ENCODE data around the gene KDM4E.
"Not testable (repeated sequence)": the region's sequence is repeated elsewhere in the genome, so short reads cannot be mapped to it uniquely, and the experiment has no call there.

The KDM4E gene

DNA sequence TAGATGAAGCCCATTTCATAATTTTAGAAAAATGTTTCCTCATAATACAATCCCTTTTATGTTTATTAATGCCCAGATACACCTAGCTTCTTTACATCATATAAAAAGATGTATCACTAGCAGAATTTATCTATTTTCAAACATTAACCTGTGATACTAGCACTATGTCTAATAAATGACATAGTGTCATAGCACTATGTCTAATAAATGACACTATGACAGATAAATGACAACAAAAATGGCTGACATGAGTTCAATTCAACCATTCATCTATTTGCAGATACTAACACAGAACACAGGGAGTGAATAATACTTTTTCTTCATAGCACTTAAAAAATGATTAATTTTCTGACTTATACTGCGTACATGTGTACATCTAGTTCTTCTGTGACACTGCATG is 19.4 kb upstream of the KDM4E start:
- no peaks in the 10 kb centered on the region for H3K36me3 ChIP-seq (ENCODE audit: insufficient read depth)
- H3K79me2 ChIP-seq (ENCODE audit: insufficient read depth, low read depth) = no peaks in the 10 kb centered on the region
- H3K4me3 ChIP-seq (IDR thresholded peaks at IDR 0.05; ENCODE audit: insufficient read depth, low read depth, low read length) = no peak overlapping the region
- H2AFZ ChIP-seq (ENCODE audit: low read depth) = no peak overlapping the region
- H3K4me2 ChIP-seq = no peak overlapping the region
- H3K9ac ChIP-seq = no peak overlapping the region
- H3K27ac ChIP-seq = no peak overlapping the region
- H3K27me3 ChIP-seq (ENCODE audit: insufficient read depth, low read depth) = no peaks in the 10 kb centered on the region
- no peaks in the 10 kb centered on the region for H4K20me1 ChIP-seq (ENCODE audit: insufficient read depth)
- TF ChIP-seq, protein P1, sequence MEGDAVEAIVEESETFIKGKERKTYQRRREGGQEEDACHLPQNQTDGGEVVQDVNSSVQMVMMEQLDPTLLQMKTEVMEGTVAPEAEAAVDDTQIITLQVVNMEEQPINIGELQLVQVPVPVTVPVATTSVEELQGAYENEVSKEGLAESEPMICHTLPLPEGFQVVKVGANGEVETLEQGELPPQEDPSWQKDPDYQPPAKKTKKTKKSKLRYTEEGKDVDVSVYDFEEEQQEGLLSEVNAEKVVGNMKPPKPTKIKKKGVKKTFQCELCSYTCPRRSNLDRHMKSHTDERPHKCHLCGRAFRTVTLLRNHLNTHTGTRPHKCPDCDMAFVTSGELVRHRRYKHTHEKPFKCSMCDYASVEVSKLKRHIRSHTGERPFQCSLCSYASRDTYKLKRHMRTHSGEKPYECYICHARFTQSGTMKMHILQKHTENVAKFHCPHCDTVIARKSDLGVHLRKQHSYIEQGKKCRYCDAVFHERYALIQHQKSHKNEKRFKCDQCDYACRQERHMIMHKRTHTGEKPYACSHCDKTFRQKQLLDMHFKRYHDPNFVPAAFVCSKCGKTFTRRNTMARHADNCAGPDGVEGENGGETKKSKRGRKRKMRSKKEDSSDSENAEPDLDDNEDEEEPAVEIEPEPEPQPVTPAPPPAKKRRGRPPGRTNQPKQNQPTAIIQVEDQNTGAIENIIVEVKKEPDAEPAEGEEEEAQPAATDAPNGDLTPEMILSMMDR (conservative IDR thresholded peaks at IDR 0.05; ENCODE audit: low read depth, low read length) = no peak
- H3K4me1 ChIP-seq (ENCODE audit: low read depth, poor library complexity, severe bottlenecking) = no peaks in the 10 kb centered on the region

DNA sequence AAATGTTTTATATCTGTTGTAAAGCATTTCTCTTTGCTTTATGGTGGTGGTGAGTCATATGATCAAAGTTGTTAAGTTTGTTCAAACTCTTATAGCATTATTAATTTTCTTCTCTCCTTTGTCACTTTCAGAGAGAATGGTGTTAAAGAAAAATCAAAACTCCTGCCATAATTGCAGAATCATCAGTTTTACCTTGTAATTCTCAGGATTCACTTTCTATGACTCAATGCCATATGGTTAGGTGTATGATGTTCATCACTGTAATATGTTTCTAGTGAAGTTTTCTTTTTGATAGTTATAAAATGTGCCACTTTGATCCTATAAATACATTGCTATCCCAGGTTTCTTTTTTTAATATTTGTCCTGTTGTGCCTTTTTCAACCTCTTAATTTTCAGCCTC is 13.7 kb upstream of the KDM4E start:
- TF ChIP-seq, protein P1 (conservative IDR thresholded peaks at IDR 0.05; ENCODE audit: low read depth, low read length) = no peak
- Histone ChIP-seq H2AFZ (ENCODE audit: low read depth) (no peak overlapping the region), H3K79me2 (ENCODE audit: insufficient read depth, low read depth) (no peaks in the 10 kb centered on the region), H3K36me3 (ENCODE audit: insufficient read depth) (no peaks in the 10 kb centered on the region), H3K4me1 (ENCODE audit: low read depth, poor library complexity, severe bottlenecking) (no peaks in the 10 kb centered on the region), H4K20me1 (ENCODE audit: insufficient read depth) (no peaks in the 10 kb centered on the region), H3K27ac (no peak overlapping the region), H3K4me2 (no peak overlapping the region), H3K27me3 (ENCODE audit: insufficient read depth, low read depth) (no peaks in the 10 kb centered on the region), H3K9ac (no peak overlapping the region), H3K4me3 (IDR thresholded peaks at IDR 0.05; ENCODE audit: insufficient read depth, low read depth, low read length) (no peak overlapping the region)

DNA sequence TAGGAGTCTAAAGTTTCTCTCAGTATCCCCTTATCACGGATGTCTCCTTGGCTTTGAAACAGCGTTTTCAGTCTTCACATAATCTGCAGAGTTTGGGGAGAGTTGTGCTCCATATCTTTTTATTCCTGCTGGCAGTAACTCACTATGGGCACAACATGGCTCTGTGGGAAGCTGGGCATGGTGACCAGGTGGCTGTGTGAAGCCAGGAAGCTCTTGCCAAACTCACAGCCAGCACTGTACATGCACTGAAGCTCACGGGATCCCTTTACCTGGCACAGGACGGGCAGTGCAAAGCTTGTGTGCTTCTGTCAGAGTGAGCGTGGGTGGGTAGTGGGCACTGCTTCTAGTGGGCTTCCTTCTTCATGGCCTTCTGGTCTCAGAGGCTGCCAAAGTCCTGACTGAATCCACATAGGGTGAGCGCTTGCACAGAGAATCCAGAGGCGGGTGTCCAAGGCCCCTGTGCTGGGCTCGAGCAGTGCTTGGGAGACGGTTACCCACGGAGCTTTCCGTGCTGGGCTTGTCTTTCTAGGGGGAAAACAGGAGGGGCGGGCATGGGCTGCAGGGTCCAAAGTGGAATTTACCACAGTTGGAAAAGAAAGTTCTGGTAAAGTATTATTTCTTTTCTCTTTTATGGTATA is 10.8 kb upstream of the KDM4E start:
- Histone ChIP-seq H3K27me3 (ENCODE audit: insufficient read depth, low read depth) (no peaks in the 10 kb centered on the region), H3K36me3 (ENCODE audit: insufficient read depth) (no peaks in the 10 kb centered on the region), H3K4me2 (no peak overlapping the region), H4K20me1 (ENCODE audit: insufficient read depth) (no peaks in the 10 kb centered on the region), H3K4me1 (ENCODE audit: low read depth, poor library complexity, severe bottlenecking) (no peaks in the 10 kb centered on the region), H2AFZ (ENCODE audit: low read depth) (no peak overlapping the region), H3K9ac (no peak overlapping the region), H3K79me2 (ENCODE audit: insufficient read depth, low read depth) (no peaks in the 10 kb centered on the region), H3K4me3 (IDR thresholded peaks at IDR 0.05; ENCODE audit: insufficient read depth, low read depth, low read length) (no peak overlapping the region), H3K27ac (no peak overlapping the region)
- TF ChIP-seq, protein P1 (conservative IDR thresholded peaks at IDR 0.05; ENCODE audit: low read depth, low read length) = no peak

DNA sequence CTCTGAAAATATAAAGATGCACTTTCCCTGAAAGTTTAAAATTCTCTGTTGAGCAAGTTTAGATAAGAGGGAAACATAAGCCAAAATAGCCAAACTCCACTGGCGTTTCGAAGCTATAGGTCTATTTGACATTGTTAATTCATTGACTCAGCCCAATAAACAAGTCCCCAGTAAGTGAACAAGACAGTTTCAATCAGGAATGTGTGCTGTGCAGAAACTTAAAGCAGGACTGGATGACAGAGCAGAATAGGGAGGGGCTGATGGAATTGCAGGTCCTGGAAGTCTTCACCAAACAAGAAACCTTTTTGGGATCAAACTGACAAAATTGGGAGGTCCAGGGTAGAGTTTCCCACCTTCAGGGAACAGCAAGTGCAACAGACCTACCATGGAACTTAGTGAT is 8.9 kb upstream of the KDM4E start:
- no peak overlapping the region for H3K4me2 ChIP-seq
- H3K9ac ChIP-seq = no peak overlapping the region
- no peaks in the 10 kb centered on the region for H3K4me1 ChIP-seq (ENCODE audit: low read depth, poor library complexity, severe bottlenecking)
- no peaks in the 10 kb centered on the region for H3K79me2 ChIP-seq (ENCODE audit: insufficient read depth, low read depth)
- TF ChIP-seq, protein P1 (conservative IDR thresholded peaks at IDR 0.05; ENCODE audit: low read depth, low read length) = no peak
- H3K27me3 ChIP-seq (ENCODE audit: insufficient read depth, low read depth) = no peaks in the 10 kb centered on the region
- H2AFZ ChIP-seq (ENCODE audit: low read depth) = no peak overlapping the region
- H3K36me3 ChIP-seq (ENCODE audit: insufficient read depth) = no peaks in the 10 kb centered on the region
- H3K4me3 ChIP-seq (IDR thresholded peaks at IDR 0.05; ENCODE audit: insufficient read depth, low read depth, low read length) = no peak overlapping the region
- H3K27ac ChIP-seq = no peak overlapping the region
- no peaks in the 10 kb centered on the region for H4K20me1 ChIP-seq (ENCODE audit: insufficient read depth)

DNA sequence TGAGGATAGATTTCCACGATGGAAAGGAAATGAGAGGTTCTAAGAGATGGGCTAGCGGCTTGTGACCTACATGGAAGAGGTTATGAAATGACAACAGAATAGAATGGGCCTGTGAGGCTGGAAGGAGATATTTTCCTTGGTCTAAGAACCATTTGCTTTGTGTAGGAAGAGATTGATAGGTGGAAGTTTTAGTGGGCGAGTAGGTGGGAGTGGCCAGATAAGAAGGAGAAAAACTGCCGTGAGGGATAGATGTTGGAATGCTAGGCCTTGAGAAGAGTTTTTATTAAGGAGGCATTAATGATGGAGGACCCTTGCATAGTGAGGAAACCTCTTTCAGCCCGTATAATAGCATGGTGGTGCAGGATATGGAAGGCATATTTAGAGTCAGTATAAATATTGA is 3.6 kb upstream of the KDM4E start:
- not testable (repeated sequence) for H2AFZ ChIP-seq (ENCODE audit: low read depth); H3K4me2 ChIP-seq; H3K36me3 ChIP-seq (ENCODE audit: insufficient read depth); H4K20me1 ChIP-seq (ENCODE audit: insufficient read depth); H3K4me3 ChIP-seq (IDR thresholded peaks at IDR 0.05; ENCODE audit: insufficient read depth, low read depth, low read length); H3K27ac ChIP-seq; H3K4me1 ChIP-seq (ENCODE audit: low read depth, poor library complexity, severe bottlenecking); H3K9ac ChIP-seq; H3K79me2 ChIP-seq (ENCODE audit: insufficient read depth, low read depth); H3K27me3 ChIP-seq (ENCODE audit: insufficient read depth, low read depth)

DNA sequence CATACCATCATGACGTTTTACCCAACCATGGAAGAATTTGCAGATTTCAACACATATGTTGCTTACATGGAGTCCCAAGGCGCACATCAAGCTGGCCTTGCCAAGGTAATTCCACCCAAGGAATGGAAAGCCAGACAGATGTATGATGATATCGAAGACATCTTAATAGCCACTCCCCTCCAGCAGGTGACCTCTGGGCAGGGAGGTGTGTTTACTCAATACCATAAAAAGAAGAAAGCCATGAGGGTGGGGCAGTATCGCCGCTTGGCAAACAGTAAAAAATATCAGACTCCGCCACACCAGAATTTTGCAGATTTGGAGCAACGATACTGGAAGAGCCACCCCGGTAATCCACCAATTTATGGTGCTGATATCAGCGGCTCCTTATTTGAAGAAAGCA is 536 bp downstream of the KDM4E start:
- not testable (repeated sequence) for H3K27me3 ChIP-seq (ENCODE audit: insufficient read depth, low read depth); H3K79me2 ChIP-seq (ENCODE audit: insufficient read depth, low read depth); H3K27ac ChIP-seq; H3K4me2 ChIP-seq; H2AFZ ChIP-seq (ENCODE audit: low read depth); H4K20me1 ChIP-seq (ENCODE audit: insufficient read depth); H3K4me1 ChIP-seq (ENCODE audit: low read depth, poor library complexity, severe bottlenecking); H3K36me3 ChIP-seq (ENCODE audit: insufficient read depth); H3K9ac ChIP-seq; H3K4me3 ChIP-seq (IDR thresholded peaks at IDR 0.05; ENCODE audit: insufficient read depth, low read depth, low read length)
